Endothelial cell of umbilical vein (primary cell): ENCODE results near the gene PRKAG2. TPM values are rescaled to one million over a fixed set of nuclear protein-coding genes. Genes with fewer than 3 reads are reported as not detected.

Experiments
- BruUV-seq: library from RNA; stranded (reverse); fragments of 400-500 nt; replicated peaks from 2 replicates; lab custom pipeline; 2021; lab: Mats Ljungman, UMichigan
- CTCF ChIA-PET: fragments of 300-600, 350-600 bp; sonication (Branson Sonifier 250); formaldehyde crosslinking; loops from one replicate; lab custom pipeline; 2021; ENCODE audit warnings: antibody characterized with exemption, inconsistent platforms; lab: Charles Lee
- POLR2A ChIA-PET: fragments of 300-600, 350-600 bp; sonication (Branson Sonifier 250); formaldehyde crosslinking; loops from one replicate; lab custom pipeline; 2021; ENCODE audit warnings: antibody characterized with exemption, inconsistent platforms; lab: Charles Lee
- DNase-seq: peaks from one replicate; pipeline ENCODE4 v3.0.0-alpha.2; 2011; ENCODE audit warnings: low read depth, low spot score
- FAIRE-seq: peaks from 2 replicates; lab custom pipeline; 2011; peaks lifted over from hg19 to GRCh38; lab: Jason Lieb, UNC
- H2AFZ ChIP-seq: 2 replicates; pipeline ENCODE4 v1.6.0; 2012; ENCODE audit warnings: low read depth, low read length, control low read depth, inconsistent platforms
- H3K27ac ChIP-seq: 2 replicates; pipeline ENCODE4 v1.5.1; 2011; ENCODE audit warnings: low read depth, mild to moderate bottlenecking, control low read depth, low read length, moderate library complexity; ENCODE audit not compliant: insufficient read depth
- H3K27me3 ChIP-seq, 2 experiments: 2 replicates each; pipeline versions ENCODE4 v1.6.0 to v1.6.1; 2011; ENCODE audit warnings: low read length in 2 of 2, mixed read lengths in 1 of 2; ENCODE audit not compliant: control insufficient read depth in 2 of 2, insufficient read depth in 2 of 2
- H3K36me3 ChIP-seq, 2 experiments: 2 replicates in 1 of 2; 3 replicates in 1 of 2; pipeline ENCODE4 v1.5.1; 2011; ENCODE audit warnings: low read length in 2 of 2, mild to moderate bottlenecking in 1 of 2, moderate library complexity in 1 of 2; ENCODE audit not compliant: control insufficient read depth in 2 of 2, insufficient read depth in 2 of 2; ENCODE audit errors: extremely low read depth in 1 of 2
- H3K4me1 ChIP-seq: 3 replicates; pipeline ENCODE4 v1.5.1; 2011; ENCODE audit warnings: mild to moderate bottlenecking, low read length; ENCODE audit not compliant: control insufficient read depth, insufficient read depth; ENCODE audit errors: extremely low read depth
- H3K4me2 ChIP-seq: 2 replicates; pipeline ENCODE4 v1.6.1; 2011; ENCODE audit warnings: low read length, control low read depth, mixed read lengths; ENCODE audit not compliant: insufficient read depth
- H3K4me3 ChIP-seq, 3 experiments: fragments of 200-600 bp in 1 of 3; sonication (generic), shearing (Covaris generic) in 1 of 3; replicated peaks in 1 of 3; 2 replicates each; pipeline ENCODE4 v1.5.1; 2011 to 2016; ENCODE audit warnings: control low read depth in 3 of 3, low read length in 3 of 3, mild to moderate bottlenecking in 2 of 3, inconsistent platforms in 1 of 3, low read depth in 1 of 3, moderate library complexity in 1 of 3; ENCODE audit not compliant: insufficient read depth in 1 of 3
- H3K79me2 ChIP-seq: 2 replicates; pipeline ENCODE4 v1.6.0; 2012; ENCODE audit warnings: low read length, inconsistent platforms; ENCODE audit not compliant: control insufficient read depth, insufficient read depth
- H3K9ac ChIP-seq: replicated peaks from 2 replicates; pipeline ENCODE3; 2011; ENCODE audit warnings: low read length, control low read depth; ENCODE audit not compliant: insufficient read depth; ENCODE audit errors: extremely low read depth
- H3K9me1 ChIP-seq: replicated peaks from 3 replicates; pipeline ENCODE4 v1.6.0; 2011; ENCODE audit warnings: mild to moderate bottlenecking, low read length; ENCODE audit not compliant: control insufficient read depth, insufficient read depth; ENCODE audit errors: extremely low read depth
- H3K9me3 ChIP-seq: replicated peaks from 2 replicates; pipeline ENCODE4 v1.5.1; 2012; ENCODE audit warnings: low read length, inconsistent platforms; ENCODE audit not compliant: control insufficient read depth, insufficient read depth
- H4K20me1 ChIP-seq: replicated peaks from 2 replicates; pipeline ENCODE3; 2011; ENCODE audit warnings: mild to moderate bottlenecking, low read length; ENCODE audit not compliant: control insufficient read depth, insufficient read depth; ENCODE audit errors: extremely low read depth
- EZH2 ChIP-seq: IDR thresholded peaks from 2 replicates; pipeline ENCODE4 v1.6.1; 2012; ENCODE audit warnings: borderline replicate concordance, low read depth, mild to moderate bottlenecking, moderate library complexity, low read length, inconsistent platforms; ENCODE audit not compliant: severe bottlenecking
- FOS ChIP-seq: IDR thresholded peaks from 2 replicates; pipeline ENCODE4 v1.6.1; 2011; ENCODE audit warnings: mild to moderate bottlenecking, low read length, moderate library complexity, borderline replicate concordance; ENCODE audit not compliant: insufficient read depth
- MYC ChIP-seq: IDR thresholded peaks from one replicate; pipeline ENCODE4 v1.6.1; 2011; ENCODE audit warnings: mild to moderate bottlenecking, low read depth, low read length
- POLR2A ChIP-seq: IDR thresholded peaks from 2 replicates; pipeline ENCODE4 v1.6.1; 2012; ENCODE audit warnings: low read depth, mild to moderate bottlenecking, control low read depth, low read length
- POLR2AphosphoS5 ChIP-seq: IDR thresholded peaks from 2 replicates; pipeline ENCODE4 v1.6.1; 2012; ENCODE audit warnings: low read depth, mild to moderate bottlenecking, control low read depth, low read length, moderate library complexity; ENCODE audit not compliant: insufficient read depth
- dilution Hi-C: fragments of 300-500 bp; cut with MboI; formaldehyde crosslinking; loops from one replicate; pipeline ENCODE4 v1.15.0; 2019; ENCODE audit warnings: low sequenced_read_pairs; ENCODE audit not compliant: extremely low pct_ligation_motif_present
- intact Hi-C: fragments of 100-400 bp; cut with micrococcal nuclease; formaldehyde crosslinking; loops from one replicate; pipeline ENCODE4 v1.10.0; 2022
- polyA plus RNA-seq, 4 experiments: library from polyadenylated mRNA; depleted of rRNA in 3 of 4; stranded (reverse) in 3 of 4; unstranded in 1 of 4; fragments of >200 nt; gene quantifications; 2 replicates each; pipeline versions ENCODE4 v1.2.1 to v1.2.3, GENCODE V29; 2011 to 2012; ENCODE audit warnings: missing spikeins in 1 of 4
- total RNA-seq: library from RNA; stranded (reverse); gene quantifications from 2 replicates; pipeline ENCODE4 v1.2.3, GENCODE V29; 2021
- TF ChIP-seq, protein P1 (sequence below), 2 donors: IDR thresholded peaks; 1 replicate in 1 of 2; 2 replicates in 1 of 2; pipeline ENCODE4 v1.5.1; 2011; ENCODE audit warnings: low read length in 2 of 2, mild to moderate bottlenecking in 2 of 2, moderate library complexity in 2 of 2, control low read depth in 1 of 2, inconsistent platforms in 1 of 2, low read depth in 1 of 2; ENCODE audit not compliant: insufficient read depth in 1 of 2; ENCODE audit errors: extremely low read depth in 1 of 2

The PRKAG2 gene
- total and polyA plus RNA-seq, 2 donors (not counting 3 experiments of a cell fraction or from before 2014, with no cell fraction given) = 19.3 to 51.5 TPM

GRCh38 chr7:151631953-151632749 is 244.8 kb downstream of the PRKAG2 start:
- peak overlapping the region; percentile 97 to 100 (median 99) for H3K4me3 ChIP-seq
- intact Hi-C loops (loop anchor here (1.0 to 5.0 kb wide), 9 partner anchors 8 to 264 kb away; no protein-coding TSS in a partner anchor), dilution Hi-C loops (no loop called here)
- TF ChIP-seq EZH2 = no peak
- TF ChIP-seq POLR2AphosphoS5 = peak; percentile 74
- no peak for TF ChIP-seq MYC
- peak; percentile 74 for TF ChIP-seq POLR2A
- TF ChIP-seq FOS = no peak
- TF ChIP-seq, protein P1, sequence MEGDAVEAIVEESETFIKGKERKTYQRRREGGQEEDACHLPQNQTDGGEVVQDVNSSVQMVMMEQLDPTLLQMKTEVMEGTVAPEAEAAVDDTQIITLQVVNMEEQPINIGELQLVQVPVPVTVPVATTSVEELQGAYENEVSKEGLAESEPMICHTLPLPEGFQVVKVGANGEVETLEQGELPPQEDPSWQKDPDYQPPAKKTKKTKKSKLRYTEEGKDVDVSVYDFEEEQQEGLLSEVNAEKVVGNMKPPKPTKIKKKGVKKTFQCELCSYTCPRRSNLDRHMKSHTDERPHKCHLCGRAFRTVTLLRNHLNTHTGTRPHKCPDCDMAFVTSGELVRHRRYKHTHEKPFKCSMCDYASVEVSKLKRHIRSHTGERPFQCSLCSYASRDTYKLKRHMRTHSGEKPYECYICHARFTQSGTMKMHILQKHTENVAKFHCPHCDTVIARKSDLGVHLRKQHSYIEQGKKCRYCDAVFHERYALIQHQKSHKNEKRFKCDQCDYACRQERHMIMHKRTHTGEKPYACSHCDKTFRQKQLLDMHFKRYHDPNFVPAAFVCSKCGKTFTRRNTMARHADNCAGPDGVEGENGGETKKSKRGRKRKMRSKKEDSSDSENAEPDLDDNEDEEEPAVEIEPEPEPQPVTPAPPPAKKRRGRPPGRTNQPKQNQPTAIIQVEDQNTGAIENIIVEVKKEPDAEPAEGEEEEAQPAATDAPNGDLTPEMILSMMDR (IDR thresholded peaks at IDR 0.05; ENCODE audit: extremely low read depth in 1 of 2, insufficient read depth in 1 of 2, low read depth in 1 of 2, low read length in 2 of 2) = peak; percentile 33 to 40
- H2AFZ ChIP-seq = peak overlapping the region; percentile 74
- peak; percentile 68 for DNase-seq
- H3K27me3 ChIP-seq = no peaks in the 10 kb centered on the region
- H3K4me1 ChIP-seq = peaks cover 22% of the 10 kb centered on the region
- peak overlapping the region; percentile 99 for H3K4me2 ChIP-seq
- H3K79me2 ChIP-seq = peaks cover 42% of the 10 kb centered on the region
- H3K9ac ChIP-seq = peak overlapping the region; percentile 93
- H3K9me3 ChIP-seq = no peaks in the 10 kb centered on the region
- ChIA-PET POLR2A (interaction anchor here (0.7 kb wide), 1 partner anchor 79 kb away, joined by 3 read pairs; no protein-coding TSS in a partner anchor), CTCF (interaction anchor here (0.7 to 6.8 kb wide), 37 partner anchors 9 to 551 kb away, joined by 3 to 50 read pairs (median 5); partner anchors contain the start of genes FASTK and RHEB)
- no peaks in the 10 kb centered on the region for H4K20me1 ChIP-seq
- FAIRE-seq = no peak
- BruUV-seq = no TSS peak
- no peaks in the 10 kb centered on the region for H3K36me3 ChIP-seq
- H3K27ac ChIP-seq = peak overlapping the region; percentile 66
- H3K9me1 ChIP-seq = no peaks in the 10 kb centered on the region
